Daoy (cell line): ENCODE data around the gene PSMG3. TPM values are rescaled to one million over a fixed set of nuclear protein-coding genes. Genes with fewer than 3 reads are reported as not detected.

ENCODE experiments used
- DNase-seq: peaks from one replicate; pipeline ENCODE4 v3.0.0-alpha.2; 2015; ENCODE audit warnings: low read depth
- total RNA-seq: library from RNA; depleted of rRNA; stranded (reverse); fragments of >200 nt; shearing (Covaris generic); gene quantifications from 2 replicates; pipeline ENCODE4 v1.2.3, GENCODE V29; 2014; rRNA removed

PSMG3 gene
- 107 and 130 TPM in 2 replicates for total RNA-seq

DNA sequence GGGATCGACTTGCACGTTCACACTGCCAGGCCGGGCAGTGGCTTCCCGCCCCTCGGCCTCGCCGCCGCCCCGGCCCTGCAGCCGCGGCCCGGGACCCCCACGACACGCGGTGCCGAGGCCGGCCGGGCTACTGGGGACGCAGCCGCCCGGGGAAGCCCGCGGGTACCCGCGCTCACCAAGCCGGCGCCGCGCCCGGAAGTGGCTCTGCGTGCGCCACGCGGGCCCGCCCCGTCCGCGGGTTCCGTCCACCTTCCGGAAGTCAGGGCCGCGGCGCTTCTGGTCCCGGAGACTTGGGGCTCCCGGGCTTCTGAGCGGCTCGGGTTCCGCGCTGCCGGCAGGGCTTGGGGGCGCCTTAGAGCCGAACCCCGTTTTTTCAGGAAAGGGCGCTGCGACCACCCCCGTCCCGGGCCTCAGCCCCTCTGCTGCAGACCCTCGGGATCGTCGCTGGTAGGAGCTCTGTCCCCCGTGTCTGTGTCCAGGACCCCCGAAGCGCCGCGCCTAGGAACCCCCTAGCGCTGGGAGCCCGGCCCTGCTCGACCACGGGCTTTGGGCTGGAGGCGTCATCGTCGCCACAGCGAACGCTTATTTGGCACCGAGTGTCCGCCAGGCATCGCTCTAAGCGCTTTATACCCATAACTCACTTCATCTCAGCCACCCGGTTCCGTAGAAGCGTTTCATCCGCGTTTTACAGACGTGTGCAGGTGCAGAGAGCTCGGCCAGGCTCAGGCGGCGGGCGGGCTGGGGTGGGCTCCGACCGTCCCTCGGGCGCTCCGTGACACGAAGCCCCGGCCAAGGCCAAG, at the start of gene PSMG3:
Gene PSMG3 (minus strand): TSS at position 200 of the 800 bp plus-strand sequence. CDS start 693 bp downstream, outside the sequence.
- peak; percentile 96 for DNase-seq

- DNase-seq = no peak
Measured at GRCh38 chr7:1618475-1618874, 48.6 kb upstream of the PSMG3 start.

DNA sequence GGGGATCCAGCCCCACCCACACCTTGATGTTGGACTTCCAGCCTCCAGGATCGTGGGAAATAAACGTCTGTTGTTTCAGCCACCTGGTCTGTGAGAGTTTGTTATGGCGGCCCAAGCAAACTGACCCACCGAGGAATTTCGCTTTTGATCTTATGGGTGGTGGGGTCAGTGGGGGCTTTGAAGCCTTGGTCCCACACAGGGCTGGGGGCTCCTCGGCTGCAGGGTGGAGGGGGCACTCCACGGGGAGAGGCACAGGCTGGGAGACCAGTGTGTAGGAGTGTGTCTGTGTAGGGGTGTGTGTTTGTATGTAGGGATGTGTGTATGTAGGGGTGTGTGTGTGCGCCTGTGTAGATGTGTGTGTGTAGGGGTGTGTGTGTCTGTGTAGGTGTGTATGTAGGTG, 48.1 kb upstream of the PSMG3 start:
- no peak for DNase-seq

GRCh38 chr7:1616741-1617140, 46.9 kb upstream of the PSMG3 start:
- no peak for DNase-seq

GRCh38 chr7:1611708-1612241, 41.9 kb upstream of the PSMG3 start:
- peak; percentile 84 for DNase-seq

GRCh38 chr7:1610678-1611302, 41.0 kb upstream of the PSMG3 start:
- DNase-seq = peak; percentile 47

DNA sequence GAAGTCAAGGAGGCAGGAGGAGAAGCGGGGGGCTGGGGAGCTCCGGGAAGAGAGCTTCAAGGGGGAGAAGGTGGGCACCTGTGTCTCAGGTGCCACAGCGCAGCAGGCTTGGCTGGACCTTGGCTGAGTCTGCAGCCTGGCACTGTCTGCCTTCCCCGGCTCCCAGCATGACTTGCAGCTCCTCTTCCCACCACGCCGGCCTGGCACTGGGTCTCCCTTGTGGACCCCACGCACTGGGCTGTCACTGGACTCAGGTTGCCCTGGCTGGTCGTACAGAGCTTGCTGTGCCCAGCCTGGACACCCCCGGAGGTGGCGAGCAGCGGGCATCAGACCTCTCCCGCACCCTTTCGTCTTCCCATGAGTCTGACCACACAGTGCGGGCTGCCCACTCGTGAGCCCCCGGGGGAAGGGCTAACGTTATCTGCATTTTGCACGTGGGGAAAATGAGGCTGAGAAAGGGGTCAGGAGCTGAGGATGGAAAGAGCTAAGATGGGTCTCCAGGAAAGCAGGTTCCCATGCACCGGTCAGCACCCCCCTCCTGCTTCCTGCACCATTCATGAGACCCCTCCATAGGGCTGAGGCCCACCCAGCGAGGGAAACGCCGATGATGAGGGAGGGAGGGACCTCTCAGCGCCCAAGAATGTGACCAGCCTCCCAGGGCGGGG, 40.3 kb upstream of the PSMG3 start:
- no peak for DNase-seq

GRCh38 chr7:1609023-1609422, 39.2 kb upstream of the PSMG3 start:
- no peak for DNase-seq

DNA sequence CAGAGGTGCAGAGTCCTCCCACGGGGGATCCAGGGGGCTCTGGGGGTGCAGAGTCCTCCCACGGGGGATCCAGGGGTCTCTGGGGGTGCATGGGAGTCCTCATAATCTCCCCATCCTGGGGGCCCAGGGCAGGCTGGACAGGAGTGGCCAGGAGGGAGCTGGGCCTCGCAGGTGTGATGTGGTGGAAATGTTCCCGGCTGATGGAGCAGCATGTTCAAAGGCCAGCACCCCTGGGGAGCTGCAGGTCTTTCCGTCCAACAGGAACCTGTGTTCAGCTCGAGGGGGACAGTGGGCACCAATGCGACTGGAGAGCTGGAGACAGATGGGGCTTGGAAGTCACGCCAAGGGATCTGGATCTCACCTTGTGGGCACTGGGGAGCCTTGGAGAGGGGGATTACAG, 38.5 kb upstream of the PSMG3 start:
- no peak for DNase-seq

GRCh38 chr7:1607696-1608095, 37.9 kb upstream of the PSMG3 start:
- no peak for DNase-seq

DNA sequence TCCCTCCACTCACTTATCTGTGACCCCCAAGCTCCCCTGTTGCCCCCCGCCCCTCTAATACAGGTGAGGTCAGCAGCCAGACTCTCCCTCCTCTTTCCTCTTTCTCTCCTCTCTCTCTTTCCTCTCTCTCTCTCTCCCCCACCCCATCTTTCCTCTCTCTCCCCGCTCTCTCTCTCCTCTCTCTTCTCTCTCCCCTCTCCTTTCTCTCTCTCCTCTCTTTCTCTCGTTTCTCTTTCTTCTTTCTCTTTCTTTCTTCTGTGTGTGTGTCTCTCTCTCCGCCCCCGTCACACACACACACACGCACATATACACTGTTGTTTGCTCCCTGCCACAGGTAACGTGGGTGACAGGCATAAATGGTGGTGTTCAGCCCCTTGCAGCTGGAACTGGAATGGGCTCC, 37.2 kb upstream of the PSMG3 start:
- DNase-seq = no peak

DNA sequence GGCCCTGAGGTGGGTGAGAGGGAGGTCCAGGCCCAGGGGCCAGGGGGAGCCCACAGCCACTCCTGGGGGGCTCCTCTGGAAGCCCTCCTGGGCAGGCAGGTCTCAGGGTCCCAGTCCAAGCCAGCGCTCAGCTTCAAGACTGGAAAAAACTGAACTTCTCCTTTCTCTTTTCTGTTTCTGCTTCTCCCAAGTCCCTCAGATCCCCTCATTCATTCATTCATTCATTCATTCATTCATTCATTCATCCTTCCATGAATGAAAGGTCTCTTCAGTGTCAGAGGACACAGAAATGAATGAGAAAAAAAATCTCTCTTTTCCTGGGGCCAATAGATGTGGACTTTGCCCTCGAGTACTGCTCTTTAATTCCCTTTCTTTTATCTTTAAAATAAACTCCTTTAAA, 34.6 kb upstream of the PSMG3 start:
- no peak for DNase-seq

DNA sequence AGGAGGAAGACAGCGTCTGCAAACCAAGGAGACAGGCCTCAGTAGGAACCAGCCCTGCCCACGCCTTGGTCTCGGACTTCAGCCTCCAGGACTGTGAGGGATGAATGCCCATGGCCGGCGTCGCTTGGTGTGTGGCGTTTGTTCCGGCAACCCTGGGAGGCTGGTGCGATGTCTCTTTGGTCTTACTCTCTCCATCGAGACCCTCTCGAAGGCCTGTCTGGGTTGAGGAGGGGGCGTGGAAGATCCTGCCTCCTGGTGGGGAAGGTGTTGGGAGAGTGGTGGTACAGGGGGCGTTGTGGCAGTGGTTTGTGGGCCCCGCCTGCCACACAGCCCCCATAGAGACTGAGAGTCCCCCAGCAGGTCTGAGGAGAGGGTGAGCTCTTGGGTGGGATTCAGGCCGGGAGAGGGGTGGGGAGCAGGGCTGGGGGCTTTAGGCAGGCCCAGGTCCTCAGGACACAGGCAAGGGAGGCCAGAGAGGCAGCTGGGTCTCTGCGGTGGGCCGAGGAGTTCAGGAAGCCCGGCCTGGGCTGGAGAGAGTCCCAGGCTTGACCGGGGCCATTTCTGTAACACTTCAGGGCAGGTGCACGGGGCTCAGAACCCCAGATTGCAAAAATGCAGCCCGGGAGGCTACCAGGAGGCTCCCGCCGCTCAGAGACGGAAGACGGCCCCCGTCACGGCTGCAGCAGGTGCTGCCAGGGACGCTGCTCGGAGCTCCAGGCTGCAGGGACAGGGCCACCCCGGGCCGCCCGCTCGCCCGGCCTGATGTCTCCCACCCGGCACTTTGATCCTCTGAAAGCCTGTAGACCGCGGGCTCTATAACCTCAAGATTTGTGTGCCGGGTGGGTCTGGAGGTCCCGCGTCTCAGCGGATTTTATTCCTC, 33.8 kb upstream of the PSMG3 start:
- no peak for DNase-seq

GRCh38 chr7:1602386-1602785, 32.6 kb upstream of the PSMG3 start:
- DNase-seq = no peak

DNA sequence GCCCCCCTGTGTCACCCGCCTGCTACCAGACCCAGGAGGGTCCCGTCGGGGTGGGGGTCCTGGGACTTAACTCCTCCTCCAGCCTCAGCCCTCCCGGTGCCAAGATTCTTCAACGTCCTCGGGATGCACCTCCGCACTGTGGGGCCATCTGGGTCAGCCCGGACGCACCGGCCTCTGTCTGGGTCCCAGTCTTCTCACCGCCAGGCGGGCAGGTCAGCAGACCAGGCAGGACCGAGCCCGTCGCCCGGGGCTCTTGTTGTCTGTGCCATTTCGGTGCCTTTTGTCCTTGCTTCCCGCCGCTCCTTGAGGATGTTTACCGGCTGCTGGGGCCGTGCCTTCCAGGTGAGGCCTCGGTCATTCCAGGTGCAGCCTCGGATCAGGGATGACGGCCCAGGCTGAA, 32.1 kb upstream of the PSMG3 start:
- no peak for DNase-seq

DNA sequence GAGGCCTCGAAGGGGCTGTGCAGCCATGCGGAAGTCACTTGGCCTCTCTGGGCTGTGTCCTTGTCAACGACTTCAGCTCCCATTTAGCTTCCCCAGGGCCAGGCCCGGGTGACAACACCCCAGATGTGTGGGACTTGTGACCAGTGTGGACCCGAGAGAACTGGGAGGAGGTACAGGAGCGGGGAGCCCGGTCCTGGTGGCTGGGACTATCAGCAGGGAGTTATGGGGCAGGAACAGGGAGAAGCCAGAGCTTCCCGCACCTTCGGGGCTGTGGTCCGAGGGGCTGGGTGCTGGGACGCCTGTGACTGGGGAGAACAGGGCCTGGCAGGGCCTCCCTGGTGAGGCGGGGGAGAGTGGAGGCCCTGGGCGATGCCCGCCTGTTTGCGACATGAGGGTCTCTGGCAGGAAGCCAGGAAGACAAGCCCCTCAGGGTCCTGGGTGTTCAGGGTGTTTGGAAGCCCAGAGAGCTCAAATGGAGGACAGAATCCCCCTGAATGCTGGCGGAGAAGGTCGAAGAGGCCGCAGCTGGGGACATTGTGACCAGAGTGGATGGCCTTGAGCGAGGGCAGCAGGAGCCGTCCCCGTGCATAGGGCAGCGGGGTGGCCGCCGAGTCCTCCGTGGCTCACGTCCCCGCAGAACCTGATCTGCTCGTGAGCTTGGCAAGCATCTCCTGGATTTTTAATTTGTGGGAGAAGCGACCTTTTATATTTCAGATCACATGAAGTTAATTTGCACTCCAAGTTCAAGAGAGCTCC, 30.0 kb upstream of the PSMG3 start:
- no peak for DNase-seq

GRCh38 chr7:1598961-1599639, 29.3 kb upstream of the PSMG3 start:
- DNase-seq = no peak

GRCh38 chr7:1598286-1598685, 28.5 kb upstream of the PSMG3 start:
- DNase-seq = no peak

DNA sequence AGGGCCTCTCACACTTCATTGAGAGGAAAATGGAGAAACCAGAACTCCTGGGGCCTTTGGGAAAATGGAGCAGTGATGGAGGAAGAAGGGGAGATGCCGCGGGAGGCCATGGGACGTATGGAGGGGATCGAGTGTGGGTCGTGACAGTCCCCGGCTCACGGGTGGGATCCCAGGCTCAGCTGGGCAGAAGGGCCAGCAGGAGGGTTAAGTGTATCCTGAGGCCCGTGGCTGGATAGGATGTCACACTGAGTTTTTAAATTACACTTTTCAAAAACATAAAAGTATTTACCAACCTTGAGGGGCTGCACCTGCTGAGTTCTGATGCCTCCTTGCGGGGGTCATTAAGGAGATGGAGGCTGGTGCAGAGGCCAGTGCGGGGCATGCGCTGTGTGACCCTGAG, 28.0 kb upstream of the PSMG3 start:
- DNase-seq = no peak

DNA sequence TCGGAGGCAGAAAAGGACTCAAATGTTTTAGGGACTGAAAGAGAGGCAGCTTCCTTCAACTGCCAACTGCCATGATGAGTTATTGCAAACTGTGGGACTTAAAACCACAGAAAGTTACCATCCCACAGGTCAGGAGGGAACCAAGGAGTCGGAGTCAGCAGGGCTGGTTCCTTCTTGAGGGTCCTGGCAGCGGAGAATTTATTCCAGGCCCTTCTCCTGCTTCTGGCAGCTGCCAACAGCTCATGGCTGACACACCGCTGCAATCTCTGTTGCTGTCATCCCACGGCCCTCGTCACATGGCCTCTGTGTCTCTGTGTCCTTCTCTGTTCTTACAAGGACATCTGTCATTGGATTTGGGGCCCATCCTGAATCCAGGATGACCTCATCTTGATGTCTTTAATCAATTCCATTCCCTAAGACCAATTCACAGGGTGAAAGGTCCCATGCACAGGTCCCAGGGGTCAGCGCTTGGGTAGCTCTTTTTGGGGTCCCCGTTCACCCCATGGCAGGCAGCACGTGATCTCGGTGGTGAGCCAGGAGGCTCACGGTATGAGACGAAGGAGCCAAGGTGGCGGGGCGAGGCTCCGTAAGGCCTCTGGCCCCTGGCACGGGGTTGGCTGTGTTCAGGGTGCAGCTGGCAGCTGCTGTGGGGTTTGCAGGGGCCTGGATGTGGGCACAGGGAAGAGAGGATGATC, 27.4 kb upstream of the PSMG3 start:
- DNase-seq = no peak
